HG03460 (cell line): ENCODE measurements around the gene TMEM117.

ENCODE experiments used
- ATAC-seq: cut with Tn5 transposase; IDR thresholded peaks from one replicate; pipeline ENCODE4 v1.9.1; 2021; ENCODE audit not compliant: unreplicated experiment

The TMEM117 gene

DNA sequence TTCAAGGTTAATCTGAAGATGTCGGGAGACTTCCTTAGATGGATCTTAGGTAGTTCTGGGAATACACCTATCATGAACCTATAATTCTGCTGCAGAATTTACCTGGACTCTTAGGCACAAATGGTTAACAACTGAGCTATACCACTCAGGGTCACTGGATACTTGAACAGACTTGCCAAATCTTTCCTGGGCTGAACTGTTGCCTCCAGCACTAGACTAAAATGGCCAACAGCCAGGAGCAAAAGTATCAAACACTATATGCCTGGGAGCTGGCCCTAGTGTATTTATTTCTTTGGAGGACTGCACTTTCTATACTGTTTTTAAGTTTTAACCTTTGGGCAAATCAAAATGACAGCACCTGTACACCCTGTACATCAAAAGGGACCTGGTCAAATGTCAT lies 252.8 kb downstream of the TMEM117 start:
- no peak for ATAC-seq

DNA sequence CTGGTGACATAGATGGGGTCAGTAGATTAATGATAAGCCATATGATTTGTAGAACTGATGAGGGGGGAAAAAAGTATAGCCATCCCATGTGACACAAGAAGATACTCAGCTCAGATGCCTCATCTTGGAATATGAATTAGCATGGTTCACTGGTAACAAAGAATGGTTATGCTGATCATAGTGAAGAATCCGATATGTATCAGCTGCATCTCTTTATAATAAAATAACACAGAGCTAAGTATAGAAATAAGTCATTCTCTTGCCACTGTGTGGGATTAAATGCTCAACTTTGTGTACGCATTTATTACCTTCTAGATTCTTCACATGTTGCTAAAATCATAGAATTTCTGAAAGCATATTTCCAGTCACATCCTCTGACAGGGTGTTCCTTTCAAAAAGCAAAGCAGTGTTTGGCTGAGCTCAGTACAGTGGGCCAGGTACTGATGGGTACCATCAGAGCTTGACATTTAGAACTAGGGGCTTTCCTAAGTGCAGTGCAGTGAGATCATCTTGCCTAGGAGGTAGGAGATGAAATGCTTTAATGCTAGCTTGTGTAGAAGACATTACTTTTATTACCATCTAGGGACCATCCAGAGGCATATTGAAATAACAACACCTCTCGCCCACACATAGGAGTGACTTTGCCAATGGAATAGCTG lies 256.2 kb downstream of the TMEM117 start:
- ATAC-seq: no peak

DNA sequence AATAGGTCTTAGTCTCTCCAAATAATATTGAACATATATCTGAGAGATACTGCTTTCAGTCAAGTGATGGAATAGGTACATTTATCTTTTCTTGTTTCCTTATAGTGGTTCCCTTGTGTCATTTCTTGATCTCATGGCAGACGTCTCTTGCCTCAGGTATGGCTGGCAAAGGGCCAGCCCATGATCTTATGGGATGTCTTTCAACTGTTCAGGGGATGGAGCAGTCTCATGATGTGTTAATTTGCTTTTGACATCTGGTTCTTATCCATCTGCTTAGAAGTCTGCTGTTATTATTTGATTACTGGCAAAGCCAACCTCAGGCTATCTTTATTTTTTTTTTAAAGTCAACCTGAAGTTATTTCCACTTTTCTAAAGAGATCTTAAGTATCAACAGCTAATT lies 262.9 kb downstream of the TMEM117 start:
- no peak for ATAC-seq

DNA sequence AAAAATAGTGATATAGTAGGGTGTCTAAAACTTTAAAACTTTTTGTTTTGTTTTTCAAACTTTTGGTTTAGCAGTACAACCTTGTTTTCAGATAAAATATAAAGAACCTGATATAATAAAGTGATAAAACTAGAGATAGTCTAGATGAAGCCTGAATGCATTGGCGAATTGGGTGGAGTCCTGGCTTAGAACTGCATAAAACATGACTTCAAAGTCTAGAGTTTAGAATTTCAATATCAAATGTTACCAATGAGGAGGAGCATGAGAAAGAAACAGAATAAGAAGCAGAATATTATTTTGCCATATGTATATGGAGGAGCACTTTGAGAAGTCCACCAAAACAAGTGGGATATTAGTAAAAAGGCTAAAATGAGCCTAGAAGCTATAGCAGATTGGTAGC lies 263.6 kb downstream of the TMEM117 start:
- ATAC-seq: no peak

DNA sequence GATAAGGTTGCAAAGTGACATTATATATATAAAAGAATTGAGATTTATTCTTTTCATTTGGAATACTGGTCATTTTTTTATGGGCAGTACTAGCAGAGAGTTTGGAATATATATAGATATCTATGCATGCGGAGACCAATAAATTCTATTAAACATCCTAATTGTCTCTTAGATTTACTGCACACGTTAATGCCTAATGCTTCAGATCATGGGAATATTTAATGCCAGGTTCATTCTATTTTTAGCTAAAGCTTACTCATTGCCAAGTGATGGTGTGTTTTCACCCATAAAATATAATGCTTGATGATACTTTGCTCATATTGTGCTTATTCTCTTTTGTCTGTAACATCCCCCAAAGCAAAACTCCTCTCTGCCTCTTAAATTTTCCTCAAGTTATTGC lies 264.4 kb downstream of the TMEM117 start:
- ATAC-seq: no peak

DNA sequence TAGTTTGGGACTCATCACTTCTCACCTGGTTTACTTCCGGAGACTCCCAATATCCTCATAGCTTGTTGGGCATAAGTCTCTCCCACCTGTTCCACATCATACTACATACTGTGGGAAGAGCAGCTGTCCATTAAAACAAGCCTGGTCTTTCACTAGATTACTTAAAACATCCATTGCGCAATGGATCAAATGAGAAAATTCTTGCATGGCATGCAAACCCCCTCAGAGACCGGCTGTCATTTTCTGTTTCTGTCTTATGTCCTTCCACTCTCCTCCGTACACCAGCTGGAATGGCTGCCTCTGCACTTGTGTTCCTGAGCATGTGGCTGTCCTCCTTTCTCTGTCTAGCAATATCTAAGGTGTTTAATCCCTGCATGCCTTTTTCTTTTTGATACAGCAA lies 265.6 kb downstream of the TMEM117 start:
- no peak for ATAC-seq

DNA sequence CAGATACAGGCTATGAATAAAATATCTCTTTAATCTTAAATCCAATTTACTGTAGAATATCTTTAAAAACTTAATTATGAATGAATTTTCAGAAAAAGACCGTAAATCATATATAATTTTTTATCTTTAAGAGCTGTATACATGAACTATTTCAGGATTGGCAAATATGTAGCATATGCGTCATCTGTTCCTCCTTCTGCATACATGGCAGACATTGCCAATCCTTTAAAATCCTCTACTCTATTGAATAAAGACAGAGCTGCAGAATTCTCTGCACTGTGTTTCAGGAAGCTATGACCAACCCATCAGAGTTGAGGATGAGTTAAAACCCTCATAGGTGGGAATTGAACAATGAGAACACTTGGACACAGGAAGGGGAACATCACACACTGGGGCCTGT lies 279.0 kb downstream of the TMEM117 start:
- ATAC-seq: no peak

- ATAC-seq: no peak
These were observed 281.5 kb downstream of the TMEM117 start for GRCh38 chr12:44117337-44117736.

DNA sequence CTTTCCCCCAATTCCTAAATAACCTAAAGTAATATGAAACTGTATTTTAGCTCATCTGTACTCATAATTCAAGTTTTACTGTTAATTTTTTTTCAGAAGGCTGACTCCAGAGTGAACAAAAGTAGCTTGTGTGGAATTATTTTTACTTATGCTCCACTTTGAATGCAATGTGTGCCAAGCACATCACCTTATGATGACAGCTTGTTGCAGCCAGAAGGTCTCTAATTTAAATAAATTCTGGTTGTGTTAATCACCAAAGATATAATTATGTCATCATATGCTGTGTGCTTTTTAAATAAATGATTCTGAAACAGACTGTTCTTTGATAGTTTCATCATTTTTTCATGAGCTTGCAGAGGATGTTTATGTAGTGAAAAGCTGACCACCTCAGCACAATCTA lies 283.1 kb downstream of the TMEM117 start:
- no peak for ATAC-seq

GRCh38 chr12:44126806-44127205 lies 290.9 kb downstream of the TMEM117 start:
- no peak for ATAC-seq

DNA sequence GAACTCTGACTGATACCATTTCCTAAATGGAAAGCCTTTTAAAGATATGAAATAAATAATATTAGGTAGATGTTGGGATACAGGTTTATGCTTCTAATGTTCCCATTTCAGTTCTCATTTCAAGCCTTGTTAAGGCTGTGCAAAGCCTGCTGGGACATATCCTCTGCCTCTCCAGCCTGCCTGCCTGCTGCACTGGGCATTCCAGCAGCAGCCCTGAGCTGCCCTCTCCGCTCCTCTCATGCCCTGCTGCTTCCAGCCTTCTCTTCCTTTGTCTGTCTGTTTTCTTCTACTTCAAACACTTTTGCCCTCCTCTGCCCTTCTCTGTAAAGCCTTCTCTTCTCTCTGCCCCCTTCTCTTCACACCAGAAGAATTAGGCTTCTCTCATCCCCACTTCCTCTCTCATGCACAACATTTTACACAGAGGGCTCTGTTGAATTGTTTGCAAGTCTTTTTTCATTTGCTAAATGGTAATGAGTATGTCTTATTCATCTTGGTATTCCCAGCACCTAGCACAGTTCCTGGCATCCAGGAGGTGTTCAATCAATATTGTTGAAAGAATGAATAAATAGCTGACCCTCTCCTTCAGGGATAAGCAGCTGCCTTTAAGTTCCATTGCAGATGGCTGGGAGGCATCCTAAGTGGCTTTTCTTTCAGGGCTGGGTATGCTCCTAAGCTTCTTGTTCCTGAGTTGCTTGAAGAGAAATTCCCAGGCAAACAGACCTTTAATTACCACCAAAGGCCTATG lies 292.3 kb downstream of the TMEM117 start:
- no peak for ATAC-seq

DNA sequence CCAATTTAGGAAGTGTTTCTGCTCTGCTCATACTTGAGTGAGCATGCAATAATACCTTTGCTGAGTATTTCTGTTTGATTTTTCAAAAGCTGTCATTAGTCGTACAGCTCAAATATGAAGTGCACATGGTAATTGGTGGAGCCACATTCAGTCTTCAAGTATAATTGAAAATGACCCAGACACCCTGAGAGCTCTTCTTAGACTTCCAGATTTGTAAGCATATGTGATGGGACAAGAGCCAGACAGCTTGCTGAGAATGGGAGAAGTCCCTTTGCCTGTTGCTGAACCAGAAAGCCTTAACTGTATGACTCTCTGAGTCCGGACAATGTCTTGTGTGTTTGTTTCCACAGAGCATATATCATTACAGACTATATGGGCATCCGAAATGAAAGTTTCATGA lies 307.3 kb downstream of the TMEM117 start:
- no peak for ATAC-seq

- ATAC-seq: no peak
These were observed 313.1 kb downstream of the TMEM117 start for GRCh38 chr12:44148936-44149335.

GRCh38 chr12:44154128-44154527 lies 318.2 kb downstream of the TMEM117 start:
- ATAC-seq: no peak

GRCh38 chr12:44155358-44155757 lies 319.5 kb downstream of the TMEM117 start:
- no peak for ATAC-seq

GRCh38 chr12:44157359-44157758 lies 321.5 kb downstream of the TMEM117 start:
- peak; percentile 73 for ATAC-seq

DNA sequence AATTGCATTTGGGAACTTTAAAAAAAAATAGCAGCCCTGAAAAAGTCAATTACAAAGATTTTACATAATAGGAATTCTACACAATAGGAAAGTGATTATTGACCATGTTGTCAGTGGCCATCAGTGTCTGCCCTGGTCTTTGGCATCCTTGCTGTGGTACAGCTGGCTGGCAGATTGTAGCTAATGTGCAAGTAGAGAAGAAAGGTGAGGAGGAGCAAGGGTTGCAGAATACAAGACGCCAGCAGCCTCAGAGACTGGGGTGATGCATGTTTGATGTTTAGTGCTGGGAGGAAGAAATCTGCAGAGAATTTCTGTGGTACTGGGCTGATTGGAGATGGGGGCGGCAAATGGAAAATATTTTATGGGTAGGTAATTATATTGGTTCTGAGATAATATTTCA lies 322.9 kb downstream of the TMEM117 start:
- no peak for ATAC-seq

DNA sequence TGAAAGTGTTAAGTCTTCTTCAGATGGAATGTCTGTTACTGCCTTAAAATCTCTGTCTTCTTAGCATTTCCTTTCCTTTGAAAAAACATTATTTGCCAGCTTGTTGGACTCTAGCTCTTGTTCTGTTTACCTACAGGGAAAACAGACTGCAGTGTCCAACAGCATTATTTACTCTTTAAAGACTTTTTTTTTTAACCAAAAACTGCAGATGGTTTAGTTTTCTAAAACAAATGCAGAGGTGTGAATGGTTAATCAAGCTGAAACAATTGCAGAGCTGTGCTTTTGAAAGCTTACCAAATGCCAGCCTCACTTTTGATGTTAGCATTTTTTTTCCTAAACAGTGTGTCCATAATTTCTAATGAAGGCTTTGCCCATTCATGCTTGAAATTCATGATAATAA lies 323.3 kb downstream of the TMEM117 start:
- ATAC-seq: no peak

GRCh38 chr12:44159862-44160261 lies 324.0 kb downstream of the TMEM117 start:
- ATAC-seq: no peak

DNA sequence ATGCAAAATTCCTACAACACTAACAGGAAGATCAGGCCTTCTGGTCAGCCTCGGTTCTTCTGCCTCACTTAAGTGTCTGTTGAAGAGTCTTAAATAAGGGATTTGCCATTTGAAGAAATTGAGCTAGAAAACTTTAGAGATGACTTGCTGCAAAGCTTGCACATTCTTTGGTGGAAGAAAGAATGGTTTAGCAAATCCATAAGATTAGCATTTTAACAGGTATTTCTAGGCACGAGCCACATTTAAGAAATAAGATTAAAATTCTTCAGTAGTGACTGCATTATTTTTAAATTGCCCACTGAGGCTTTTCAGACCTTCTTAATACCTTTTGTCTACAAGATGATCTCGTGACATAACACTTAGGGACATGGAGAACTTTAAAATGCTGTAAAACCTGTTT lies 327.1 kb downstream of the TMEM117 start:
- no peak for ATAC-seq

DNA sequence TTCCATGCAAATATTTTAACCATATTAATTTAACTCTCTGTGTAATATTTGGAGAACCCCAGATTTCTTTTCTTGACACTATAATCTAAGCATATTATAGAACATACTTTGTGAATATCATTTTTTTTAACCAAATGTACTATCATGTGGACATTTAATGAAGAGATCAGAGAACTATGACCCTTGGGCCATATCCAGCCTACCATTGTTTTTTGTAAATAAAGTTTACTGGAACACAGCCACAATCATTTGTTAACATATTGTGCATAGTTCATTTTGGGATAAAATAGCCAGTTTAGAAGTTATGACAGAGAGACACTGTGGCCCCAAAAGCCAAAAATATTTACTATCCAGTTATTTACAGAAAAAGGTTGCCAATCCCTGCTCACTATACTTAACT lies 338.2 kb downstream of the TMEM117 start:
- ATAC-seq: no peak

- ATAC-seq: no peak
These were observed 348.8 kb downstream of the TMEM117 start for GRCh38 chr12:44184499-44185206.
